Right lung (tissue), 5 donors: ENCODE measurements around the gene SMTNL1. TPM values are rescaled to one million over a fixed set of nuclear protein-coding genes. Genes with fewer than 3 reads are reported as not detected.

Experiments used
- DNase-seq, 2 donors: peaks; one replicate each; pipeline ENCODE4 v3.0.0-alpha.2; 2013
- polyA plus RNA-seq, 5 donors: library from polyadenylated mRNA; unstranded; fragments of 120-200 nt; gene quantifications; one replicate each; pipeline versions ENCODE4 v1.2.1 to v1.2.3, GENCODE V29; 2013; ENCODE audit warnings: inconsistent platforms in 1 of 5, low replicate concordance in 1 of 5; ENCODE audit not compliant: insufficient read length in 5 of 5, insufficient read depth in 1 of 5

The SMTNL1 gene
- polyA plus RNA-seq, 5 donors: 0.48 to 9.2 (median 0.59) TPM

DNA sequence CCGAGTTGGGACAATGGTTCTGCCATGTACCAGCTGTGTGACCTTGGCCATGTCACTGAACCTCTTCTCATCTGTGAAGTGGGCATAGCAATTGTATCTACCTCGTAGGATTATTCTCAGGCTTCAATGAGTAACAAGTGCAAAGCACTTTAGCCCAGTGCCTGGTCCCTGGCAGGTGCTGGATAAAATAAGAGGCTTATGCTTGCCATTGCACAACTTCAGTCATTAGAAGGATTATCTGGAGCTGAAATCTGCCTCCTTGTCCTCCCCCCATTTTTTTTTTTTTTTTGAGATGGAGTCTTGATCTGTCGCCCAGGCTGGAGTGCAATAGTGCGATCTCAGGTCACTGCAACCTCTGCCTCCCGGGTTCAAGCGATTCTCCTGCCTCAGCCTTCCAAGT is 7.2 kb downstream of the SMTNL1 start:
- no peak for DNase-seq

DNA sequence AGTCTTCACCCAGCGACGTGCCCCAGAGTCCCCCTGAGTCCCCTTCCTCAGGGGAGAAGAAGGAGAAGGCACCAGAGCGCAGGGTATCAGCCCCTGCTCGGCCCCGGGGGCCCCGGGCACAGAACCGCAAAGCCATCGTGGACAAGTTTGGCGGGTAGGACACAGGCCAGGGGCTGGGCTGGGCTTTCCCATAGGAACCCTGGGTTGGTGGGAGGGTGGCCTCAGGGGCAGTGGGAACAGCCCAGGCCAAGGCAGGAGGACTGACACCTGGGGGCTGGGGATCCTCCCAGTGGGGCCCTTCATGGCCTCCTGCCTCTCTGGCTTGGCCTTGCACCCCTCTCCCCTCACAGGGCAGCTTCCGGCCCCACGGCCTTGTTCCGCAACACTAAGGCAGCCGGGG is 8.5 kb downstream of the SMTNL1 start:
- no peak for DNase-seq

DNA sequence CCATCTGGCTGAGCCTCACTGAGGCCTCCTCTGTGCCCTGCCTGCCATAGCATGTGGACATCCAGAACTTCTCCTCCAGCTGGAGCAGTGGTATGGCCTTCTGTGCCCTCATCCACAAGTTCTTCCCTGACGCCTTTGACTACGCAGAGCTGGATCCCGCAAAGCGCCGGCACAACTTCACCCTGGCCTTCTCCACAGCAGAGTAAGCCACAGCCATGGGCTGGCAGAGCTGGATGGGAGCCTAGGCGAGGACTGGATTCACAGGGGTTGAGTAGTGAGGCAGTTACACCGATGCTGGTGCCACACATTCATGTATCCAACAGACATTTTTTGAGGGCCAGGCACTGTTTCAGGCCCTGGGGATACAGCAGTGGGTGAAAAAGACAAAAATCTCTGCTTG is 9.1 kb downstream of the SMTNL1 start:
- no peak for DNase-seq

DNA sequence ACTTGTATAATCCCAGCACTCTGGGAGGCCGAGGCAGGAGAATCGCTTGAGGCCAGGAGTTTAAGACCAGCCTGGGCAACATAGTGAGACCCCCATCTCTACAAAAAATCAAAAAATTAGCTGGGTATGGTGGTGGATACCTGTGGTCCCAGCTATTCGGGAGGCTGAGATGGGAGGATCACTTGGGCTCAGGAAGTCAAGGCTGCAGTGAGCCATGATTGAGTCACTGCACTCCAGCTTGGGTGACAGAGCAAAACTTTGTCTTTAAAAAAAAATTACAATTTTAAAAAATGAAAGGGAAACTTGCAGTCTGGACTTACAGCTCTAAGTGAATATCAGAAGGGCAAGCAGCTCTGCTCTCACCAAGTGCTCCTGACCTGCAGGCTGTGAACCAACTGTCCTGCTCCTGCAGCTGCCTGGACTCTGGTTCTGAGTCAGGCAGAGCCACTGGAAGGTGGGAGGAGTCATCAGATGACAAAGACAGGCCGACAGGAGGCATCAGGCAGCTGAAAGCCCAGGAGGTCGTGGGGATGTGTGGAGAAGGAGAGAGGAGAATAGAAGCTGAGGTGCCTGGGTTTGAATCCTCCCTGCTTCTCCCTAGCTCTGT is 9.6 kb downstream of the SMTNL1 start:
- DNase-seq: no peak

DNA sequence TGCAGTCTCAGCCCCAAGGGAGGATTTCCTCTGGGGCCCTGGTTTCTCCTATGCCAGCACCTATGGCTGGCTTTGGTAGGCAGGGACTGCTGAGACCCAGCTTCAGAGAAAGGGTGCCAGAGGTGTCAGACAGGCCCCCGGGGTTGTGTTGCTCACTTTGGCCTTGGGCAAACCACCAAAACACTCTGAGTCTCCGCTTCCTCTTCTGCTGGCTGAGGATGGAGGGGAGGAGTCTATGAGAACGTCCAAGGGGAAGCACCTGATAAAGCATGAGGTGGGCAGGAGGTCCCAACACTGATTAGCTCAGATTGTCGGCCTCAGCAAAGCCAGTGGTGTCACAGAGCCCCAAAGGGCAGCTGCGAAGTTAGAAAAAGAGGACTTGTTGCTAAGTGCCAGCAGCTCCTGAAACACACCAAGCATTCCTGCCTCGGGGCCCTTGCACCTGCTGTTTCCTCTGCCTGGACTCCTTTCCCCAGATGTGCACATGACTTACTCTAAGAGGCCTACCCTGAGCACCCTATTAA is 10.5 kb downstream of the SMTNL1 start:
- no peak for DNase-seq

DNA sequence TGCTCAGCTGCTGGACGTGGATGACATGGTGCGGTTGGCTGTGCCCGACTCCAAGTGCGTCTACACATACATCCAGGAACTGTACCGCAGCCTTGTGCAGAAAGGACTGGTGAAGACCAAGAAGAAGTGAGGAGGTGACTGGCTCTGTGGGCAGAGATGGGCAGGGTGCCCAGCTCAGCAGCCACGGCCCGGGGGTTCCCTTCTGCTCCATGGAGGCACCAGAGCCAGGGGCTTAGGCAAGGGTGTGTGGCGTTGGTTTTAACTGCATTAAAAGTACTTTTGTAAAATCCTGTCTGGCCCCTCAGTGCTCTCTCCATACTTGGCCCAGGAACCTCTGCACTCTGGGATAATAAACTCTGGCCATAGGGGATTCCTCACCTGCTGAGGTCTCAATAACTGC is 12.6 kb downstream of the SMTNL1 start:
- no peak for DNase-seq

DNA sequence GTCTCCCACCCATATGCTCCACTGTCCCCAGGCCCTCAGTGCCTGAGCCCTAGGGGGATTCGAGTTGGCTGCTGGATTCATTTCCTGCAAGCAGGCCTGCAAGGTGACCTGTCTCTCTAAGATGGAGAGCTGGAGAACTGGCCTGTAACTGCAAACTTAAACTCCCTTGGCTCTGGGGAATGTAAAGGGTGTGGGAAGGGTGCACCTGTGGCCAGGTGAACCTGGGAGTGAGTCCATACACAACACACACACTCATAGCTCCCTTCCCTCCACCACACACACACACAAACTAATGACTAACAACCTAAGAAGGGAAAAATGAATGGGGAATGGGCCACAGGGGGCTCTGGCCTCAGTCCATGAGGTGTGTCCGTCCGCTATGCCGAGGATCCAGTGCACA is 14.5 kb downstream of the SMTNL1 start:
- no peak for DNase-seq

DNA sequence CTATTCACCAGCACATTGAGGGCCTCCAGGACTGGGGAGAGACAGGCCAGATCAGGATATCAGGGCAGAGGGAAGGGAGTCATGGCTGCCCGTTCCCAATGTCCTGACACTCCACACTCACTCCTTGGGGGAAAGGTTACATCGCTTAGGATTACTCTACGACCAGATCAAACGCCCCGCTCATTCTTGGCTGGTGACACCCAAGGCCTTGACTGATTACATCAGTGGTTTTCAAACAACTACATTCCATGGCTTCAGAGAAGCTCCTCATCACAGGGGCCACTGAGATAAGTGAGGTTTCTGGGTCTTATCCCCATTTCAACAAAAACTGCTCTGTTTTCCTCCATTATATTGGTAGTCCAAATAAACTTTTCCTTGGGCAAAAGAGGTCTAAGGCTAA is 15.1 kb downstream of the SMTNL1 start:
- no peak for DNase-seq

DNA sequence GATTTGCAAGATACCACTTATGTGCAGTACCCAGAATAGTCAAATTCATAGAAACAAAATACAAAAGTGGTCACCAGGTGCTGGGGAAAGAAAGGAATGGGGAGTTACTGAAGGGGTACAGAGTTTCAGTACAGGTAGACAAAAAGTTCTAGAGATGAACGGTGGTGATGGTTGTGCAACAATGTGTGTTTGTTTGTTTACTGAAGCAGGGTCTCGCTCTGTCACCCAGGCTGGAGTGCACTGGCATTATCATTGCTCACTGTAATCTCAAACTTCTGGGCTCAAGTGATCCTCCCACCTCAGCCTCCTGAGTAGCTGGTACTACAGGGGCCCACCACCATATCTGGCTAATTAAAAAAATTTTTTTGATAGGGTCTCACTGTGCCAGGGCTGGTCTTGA is 18.0 kb downstream of the SMTNL1 start:
- no peak for DNase-seq

DNA sequence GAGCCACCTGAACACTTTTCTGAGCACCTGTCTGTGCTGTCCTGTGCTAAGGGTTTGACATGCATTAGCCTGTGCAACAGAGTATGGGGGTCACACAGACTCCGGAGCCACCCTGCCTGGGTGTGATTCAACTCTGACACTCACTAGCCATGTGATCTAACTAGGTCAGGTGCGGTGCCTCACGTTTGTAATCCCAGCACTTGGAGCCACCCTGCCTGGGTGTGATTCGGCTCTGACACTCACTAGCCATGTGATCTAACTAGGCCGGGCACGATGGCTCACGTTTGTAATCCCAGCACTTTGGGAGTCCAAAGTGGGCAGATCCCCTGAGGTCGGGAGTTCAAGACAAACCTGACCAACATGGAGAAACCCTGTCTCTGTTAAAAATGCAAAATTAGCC is 18.6 kb downstream of the SMTNL1 start:
- no peak for DNase-seq

DNA sequence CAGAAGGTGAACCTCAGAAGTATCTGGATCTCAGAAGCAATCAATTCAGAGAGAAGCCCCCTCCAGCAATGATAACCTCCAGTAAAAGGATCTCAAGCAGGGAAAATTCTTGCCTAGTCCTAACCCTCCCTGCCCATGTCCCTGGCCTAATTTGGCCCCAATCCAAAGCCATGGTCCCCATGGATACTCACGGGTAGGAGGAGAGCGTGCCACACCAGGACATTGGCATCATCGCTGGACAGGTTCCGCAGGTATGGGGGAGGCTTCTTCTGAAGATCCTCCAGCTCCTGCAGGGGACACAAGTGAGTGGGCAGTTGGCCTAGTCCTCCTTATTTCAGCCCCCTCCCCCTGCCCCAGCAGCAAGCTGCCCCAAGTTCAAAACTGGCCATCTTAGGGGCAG is 22.8 kb downstream of the SMTNL1 start:
- no peak for DNase-seq

DNA sequence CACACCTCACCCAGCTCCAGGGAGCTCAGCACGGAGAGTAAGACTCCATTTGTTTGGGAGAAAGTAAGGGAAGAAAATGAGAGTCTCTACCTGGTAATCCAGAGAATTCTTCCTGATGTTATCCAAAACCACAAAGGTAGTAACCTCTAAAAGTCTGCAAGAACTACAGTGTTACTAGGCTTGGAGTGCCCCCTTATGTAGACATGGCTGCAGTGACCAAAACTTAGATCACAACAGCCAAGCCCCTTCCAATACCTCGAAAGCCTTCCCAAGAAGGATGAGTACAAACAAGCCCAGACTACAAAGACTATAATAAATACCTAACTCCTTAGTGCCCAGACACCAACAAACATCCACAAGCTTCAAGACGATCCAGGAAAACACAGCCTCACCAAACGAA is 25.2 kb downstream of the SMTNL1 start:
- DNase-seq: no peak

DNA sequence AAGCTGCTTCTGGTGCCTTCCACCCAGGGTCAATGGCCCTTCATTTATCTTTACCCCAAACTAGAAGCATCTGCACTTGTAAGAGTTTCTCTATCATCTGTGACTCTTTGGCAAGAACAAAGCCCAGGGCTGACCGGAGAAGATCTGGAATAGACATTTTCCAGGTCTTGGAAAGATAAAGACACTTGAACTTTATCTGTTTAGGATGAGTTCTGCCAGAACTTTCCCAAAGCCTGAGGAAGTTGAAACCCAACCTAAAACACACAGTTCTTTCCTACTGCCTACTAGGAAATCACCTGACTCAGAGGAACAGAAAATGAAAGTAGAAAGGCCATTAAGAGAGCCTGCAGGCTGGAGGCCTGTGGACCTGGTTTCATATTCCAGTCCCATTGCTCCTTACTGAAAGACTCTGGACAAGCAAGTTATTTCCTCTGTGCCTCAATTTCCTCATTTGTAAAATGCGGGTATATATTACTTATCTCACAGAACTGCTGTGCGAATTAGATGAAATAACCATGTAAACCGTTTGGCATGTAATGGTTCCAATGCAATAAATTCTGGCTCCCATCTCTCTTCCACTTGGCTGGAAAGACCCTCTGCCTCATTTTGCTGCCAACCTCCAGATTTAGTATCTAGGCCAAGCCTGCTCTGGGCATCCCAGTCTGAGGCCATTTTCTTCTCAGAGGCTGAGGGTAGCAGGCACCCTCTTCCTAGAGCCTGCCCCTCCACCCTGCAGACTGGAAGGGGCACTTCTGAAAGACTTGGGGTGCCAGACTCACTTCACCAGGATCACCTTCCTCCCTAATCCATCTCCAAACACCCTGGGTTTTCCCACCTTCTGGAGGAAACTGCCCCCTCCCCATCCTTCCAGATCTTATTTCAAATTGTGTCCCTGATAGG is 28.9 kb downstream of the SMTNL1 start:
- DNase-seq: peak; percentile 21 to 29

DNA sequence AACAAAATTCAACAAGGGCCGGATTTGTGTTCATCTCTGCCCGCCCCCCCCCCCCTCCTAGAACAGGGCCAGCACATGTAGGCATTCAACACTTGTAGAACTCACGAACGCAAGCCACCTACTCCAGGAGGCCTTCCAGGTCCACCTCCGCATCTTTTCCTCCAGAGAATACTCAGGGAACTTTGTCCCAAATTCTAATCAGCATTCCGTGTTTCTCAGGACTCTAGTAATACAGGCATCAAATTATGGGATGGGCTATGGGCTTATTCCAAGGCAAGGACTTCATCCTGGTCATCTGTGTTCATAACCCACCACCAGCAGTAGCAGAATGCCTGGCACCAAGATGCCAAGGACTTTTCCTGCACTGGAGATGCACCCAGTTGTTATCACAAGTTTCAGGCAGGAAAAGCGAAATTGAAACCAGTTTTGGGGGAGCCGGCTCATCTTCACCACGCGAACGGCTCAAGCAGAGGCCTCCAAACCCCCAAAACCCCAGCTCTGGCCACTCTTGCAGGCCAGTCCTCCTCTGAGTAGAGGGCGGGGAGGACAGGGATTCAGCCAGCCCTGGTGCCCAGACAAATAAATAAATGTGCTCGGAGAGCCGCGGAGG is 29.6 kb downstream of the SMTNL1 start:
- no peak for DNase-seq

DNA sequence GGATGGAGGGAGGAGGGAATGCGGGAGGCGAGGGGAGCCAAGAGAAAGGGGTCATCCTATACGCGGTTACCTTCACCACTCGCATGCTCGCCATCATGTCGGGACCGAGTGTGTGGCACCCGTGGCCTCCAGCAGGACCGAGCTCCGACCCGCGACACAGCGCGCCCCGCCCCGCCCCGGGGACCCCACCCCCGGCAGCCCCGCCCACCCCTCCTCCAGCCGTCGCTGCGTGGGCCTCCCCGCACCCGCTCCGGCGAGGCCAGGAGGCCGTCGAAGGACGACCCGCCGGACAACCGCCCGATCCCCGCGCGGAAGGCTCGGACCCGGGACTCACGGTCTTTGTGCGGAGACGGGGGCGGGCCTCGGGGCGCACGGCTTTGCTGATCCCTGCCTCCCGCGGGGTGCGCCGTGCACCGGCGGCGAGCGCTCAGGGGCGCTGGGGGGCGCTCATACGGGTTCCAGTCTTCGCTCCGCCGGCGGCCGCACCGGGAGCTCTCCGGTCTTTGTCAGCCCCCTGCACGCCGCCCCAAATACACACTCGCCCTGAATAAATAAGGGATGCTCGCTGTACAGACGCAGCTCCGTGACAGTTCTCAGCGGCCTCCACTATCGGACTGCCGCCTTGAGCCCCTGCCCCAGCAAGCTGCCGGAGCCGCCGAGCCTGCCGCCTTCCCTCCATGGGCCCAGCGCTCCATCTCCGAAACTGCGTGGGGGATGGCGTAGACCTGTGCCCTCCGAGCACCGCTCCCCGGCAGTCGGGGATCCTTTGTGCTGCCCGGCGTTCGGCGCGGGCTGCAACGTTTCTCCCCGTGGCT is 30.3 kb downstream of the SMTNL1 start, which contains the start of gene UBE2L6:
UBE2L6 (minus strand) TSS at position 158 of the 815 bp plus-strand sequence; CDS start at position 97, 61 bp downstream.
- peak; percentile 60 to 77 for DNase-seq

DNA sequence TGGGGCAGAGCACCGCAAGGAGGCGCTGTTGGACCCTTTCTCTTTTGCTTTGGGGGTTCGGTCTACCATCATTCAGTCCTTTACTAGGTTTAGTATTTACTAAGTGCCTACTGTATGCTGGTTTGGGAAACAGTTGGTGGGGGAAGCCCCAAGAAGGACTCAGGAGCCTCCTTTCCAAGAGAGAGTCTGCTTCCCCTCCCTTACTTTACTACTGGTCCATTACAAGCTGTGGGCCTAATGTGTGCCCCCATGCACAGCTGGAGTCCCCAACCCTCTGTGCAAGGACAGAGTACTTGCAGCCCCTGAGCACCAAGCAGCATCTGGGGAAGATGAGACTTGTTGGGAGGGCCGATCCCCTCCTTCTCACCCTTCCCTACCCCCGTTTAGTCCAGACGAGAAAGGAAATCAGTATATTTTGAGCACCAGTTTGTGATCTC is 31.0 kb downstream of the SMTNL1 start:
- DNase-seq: peak in 1 of 2 donors; percentile 84

DNA sequence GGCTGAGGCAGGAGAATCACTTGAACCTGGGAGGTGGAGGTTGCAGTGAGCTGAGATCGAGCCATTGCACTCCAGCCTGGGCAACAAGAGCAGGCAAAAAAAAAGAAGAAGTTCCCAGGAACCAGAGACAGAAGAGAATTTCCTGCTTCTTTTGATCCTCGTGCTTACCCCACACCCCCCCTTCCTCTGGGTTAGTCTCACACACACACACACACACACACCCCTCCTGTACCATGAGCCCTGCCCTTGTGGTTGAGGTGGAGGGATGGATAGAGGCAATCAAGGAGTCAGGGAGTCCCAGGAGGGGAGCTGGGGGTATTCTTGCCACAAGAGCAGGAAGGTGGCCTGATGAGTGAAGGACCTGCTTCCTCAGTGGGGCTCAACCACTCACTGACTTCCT is 34.2 kb downstream of the SMTNL1 start:
- DNase-seq: no peak

DNA sequence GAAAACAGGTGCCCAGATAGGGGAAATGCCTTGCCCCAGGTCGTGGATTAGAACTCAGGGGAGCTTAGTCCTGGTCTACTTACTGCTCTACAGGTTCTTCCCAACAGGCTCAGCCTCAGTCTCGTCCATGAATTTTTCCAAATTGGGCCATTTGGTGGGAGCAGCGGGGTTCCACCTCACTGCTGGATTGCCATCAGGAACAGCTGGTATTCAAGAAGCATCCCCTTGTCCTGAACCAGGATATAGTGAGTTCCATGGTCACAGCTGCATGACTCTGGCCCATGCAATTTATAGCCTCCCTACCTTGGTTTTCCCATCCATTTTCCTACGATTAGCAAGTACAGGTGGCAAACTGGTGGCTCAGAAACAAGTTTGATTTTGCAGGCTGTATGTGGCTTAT is 36.7 kb downstream of the SMTNL1 start:
- DNase-seq: no peak

DNA sequence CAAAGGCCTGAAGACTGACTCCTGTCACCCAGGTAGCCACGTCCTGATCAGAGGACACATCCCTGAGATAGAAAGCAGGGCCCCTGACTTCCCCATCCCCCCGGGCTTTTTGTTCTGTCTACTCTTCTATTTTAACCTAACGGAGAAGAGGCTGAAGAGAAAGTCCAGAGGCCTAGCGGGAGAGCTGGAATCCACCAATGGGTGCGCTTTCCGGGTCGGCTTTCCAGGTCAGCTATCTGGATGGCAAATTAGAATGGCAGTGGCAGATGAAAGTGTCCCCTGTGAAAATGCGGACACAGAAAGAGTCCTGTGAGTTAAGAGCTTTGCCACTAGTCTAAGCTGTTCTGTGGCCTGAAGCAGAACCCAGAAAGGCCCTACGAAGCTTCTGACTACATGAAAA is 46.9 kb downstream of the SMTNL1 start:
- DNase-seq: no peak

DNA sequence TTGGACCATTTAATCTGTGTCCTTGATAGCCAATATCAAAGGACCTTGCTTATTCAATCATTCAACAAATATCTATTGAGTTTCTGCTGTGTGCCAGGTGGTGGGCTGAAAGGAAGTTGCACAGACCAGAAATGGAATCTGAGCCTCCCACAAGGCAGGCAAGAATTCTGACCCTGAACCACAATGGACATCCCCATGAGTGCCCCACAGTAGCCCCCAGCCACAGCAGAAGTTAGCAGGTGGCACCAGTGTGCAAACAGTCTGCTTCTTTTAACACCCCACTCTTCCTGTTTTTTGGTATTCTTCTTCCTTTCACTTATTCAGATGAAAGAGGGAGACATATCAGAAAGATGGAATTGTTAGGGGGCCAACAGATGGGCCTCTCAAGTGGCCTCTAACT is 47.9 kb downstream of the SMTNL1 start:
- DNase-seq: no peak

DNA sequence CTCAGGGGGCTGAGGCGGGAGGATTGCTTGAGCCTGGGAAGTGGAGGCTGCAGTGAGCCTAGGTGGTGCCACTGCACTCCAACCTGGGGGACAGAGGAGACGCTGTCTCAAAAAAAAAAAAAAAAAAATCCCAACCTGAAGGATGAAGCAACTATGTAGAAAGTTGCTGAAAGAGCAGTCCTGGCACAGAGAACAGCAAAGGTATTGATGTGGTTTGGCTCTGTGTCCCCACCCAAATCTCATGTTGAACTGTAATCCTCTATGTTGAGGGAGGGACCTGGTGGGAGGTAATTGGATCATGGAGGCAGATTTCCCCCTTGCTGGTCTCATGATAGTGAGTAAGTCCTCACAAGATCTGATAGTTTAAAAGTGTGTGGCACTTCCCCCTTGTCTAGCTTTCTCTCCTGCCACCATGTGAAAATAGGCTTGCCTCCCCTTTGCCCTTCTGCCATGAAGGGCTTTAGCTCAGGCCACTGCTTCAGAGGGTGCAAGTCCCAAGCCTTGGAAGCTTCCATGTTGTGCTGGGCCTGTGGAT is 49.4 kb downstream of the SMTNL1 start:
- DNase-seq: no peak
